ENCODE measurements around the gene YBEY.

GRCh38 chr21:46252840-46253239 is 33.3 kb upstream of the YBEY start:
- TF ChIP-seq CTCF (IDR thresholded peaks at IDR 0.05) (no peak), POLR2A (IDR thresholded peaks at IDR 0.05) (no peak)

Data from Peyer's patch (tissue), 4 donors.